A673 (cell line): ENCODE measurements around the gene FSTL5. TPM values are rescaled to one million over a fixed set of nuclear protein-coding genes. Genes with fewer than 3 reads are reported as not detected.
A peak's percentile ranks its signal among the peaks of the same experiment; 100 is the strongest.

ENCODE experiments used
- BruUV-seq: library from RNA; stranded (reverse); fragments of 400-500 nt; replicated peaks from 2 replicates; lab custom pipeline; 2021; lab: Mats Ljungman, UMichigan
- CTCF ChIA-PET: fragments of 300-600 bp; sonication (Branson Sonifier 250); formaldehyde crosslinking; loops from one replicate; lab custom pipeline; 2022; ENCODE audit warnings: antibody characterized with exemption; lab: Charles Lee
- POLR2A ChIA-PET: fragments of 300-600 bp; sonication (Branson Sonifier 250); formaldehyde crosslinking; loops from one replicate; lab custom pipeline; 2022; ENCODE audit warnings: antibody characterized with exemption; ENCODE audit not compliant: low non-redundant PET; lab: Charles Lee
- DNase-seq: peaks from one replicate; pipeline ENCODE4 v3.0.0-alpha.2; 2015; ENCODE audit warnings: low spot score
- H3K27ac ChIP-seq: fragments of 200-600 bp; sonication (generic); 2 replicates; pipeline ENCODE4 v1.5.1; 2016; ENCODE audit warnings: mixed run types, low read depth, mild to moderate bottlenecking, mixed read lengths, antibody characterized with exemption, low read length; ENCODE audit not compliant: poor library complexity, severe bottlenecking
- H3K27me3 ChIP-seq: fragments of 200-600 bp; sonication (generic); replicated peaks from 2 replicates; pipeline ENCODE4 v1.6.1; 2017; ENCODE audit warnings: mixed run types, low read depth, mild to moderate bottlenecking, mixed read lengths, antibody characterized with exemption, low read length; ENCODE audit not compliant: insufficient read depth, poor library complexity
- H3K36me3 ChIP-seq: fragments of 200-600 bp; sonication (generic); 2 replicates; pipeline ENCODE4 v1.6.1; 2016; ENCODE audit warnings: mixed run types, mild to moderate bottlenecking, mixed read lengths, antibody characterized with exemption, low read length; ENCODE audit not compliant: insufficient read depth, poor library complexity, severe bottlenecking
- H3K4me1 ChIP-seq: fragments of 200-600 bp; sonication (generic); 2 replicates; pipeline ENCODE4 v1.6.1; 2017; ENCODE audit warnings: mixed run types, mild to moderate bottlenecking, mixed read lengths, antibody characterized with exemption, low read length; ENCODE audit not compliant: insufficient read depth, poor library complexity, severe bottlenecking
- H3K4me3 ChIP-seq: fragments of 200-600 bp; sonication (generic); 2 replicates; pipeline ENCODE4 v1.5.1; 2016; ENCODE audit warnings: low read depth, mixed run types, mild to moderate bottlenecking, mixed read lengths, low read length; ENCODE audit not compliant: poor library complexity, severe bottlenecking
- H3K9me3 ChIP-seq: fragments of 200-600 bp; sonication (generic); 2 replicates; pipeline ENCODE4 v1.6.1; 2016; ENCODE audit warnings: mixed run types, low read depth, mild to moderate bottlenecking, mixed read lengths, antibody characterized with exemption, low read length; ENCODE audit not compliant: poor library complexity, severe bottlenecking
- CTCF ChIP-seq: fragments of 300-800, 200-600 bp; sonication (generic); conservative IDR thresholded peaks from 2 replicates; pipeline ENCODE4 v1.5.1; 2017; ENCODE audit warnings: low read depth, mild to moderate bottlenecking, antibody characterized with exemption, low read length, moderate library complexity, mixed read lengths
- EZH2 ChIP-seq: fragments of 200-600 bp; sonication (generic); IDR thresholded peaks from 2 replicates; pipeline ENCODE4 v1.6.1; 2017; ENCODE audit warnings: borderline replicate concordance, low read depth, mild to moderate bottlenecking, mixed read lengths, antibody characterized with exemption, low read length; ENCODE audit not compliant: poor library complexity, severe bottlenecking
- intact Hi-C: fragments of 100-400 bp; cut with micrococcal nuclease; formaldehyde crosslinking; loops from one replicate; pipeline ENCODE4 v1.10.0; 2022; ENCODE audit not compliant: unreplicated experiment
- total RNA-seq: library from RNA; stranded (reverse); gene quantifications from 2 replicates; pipeline ENCODE4 v1.2.3, GENCODE V29; 2021

The FSTL5 gene
- total RNA-seq, 1 experiment from 2014 or later: 0.15 TPM

GRCh38 chr4:161577579-161578301, 586.1 kb downstream of the FSTL5 start:
- H3K9me3 ChIP-seq: no peaks in the 10 kb centered on the region
- POLR2A ChIA-PET: no interaction called here
- CTCF ChIA-PET: no interaction called here
- intact Hi-C loops: loop anchor here (5.0 kb wide), 1 partner anchor 1800 kb away; no protein-coding TSS in a partner anchor
- H3K4me3 ChIP-seq: peak overlapping the region; percentile 21
- H3K27me3 ChIP-seq: no peaks in the 10 kb centered on the region
- BruUV-seq: TSS peak; percentile 92
- no peaks in the 10 kb centered on the region for H3K36me3 ChIP-seq
- H3K27ac ChIP-seq: peak overlapping the region; percentile 92
- peaks cover 37% of the 10 kb centered on the region for H3K4me1 ChIP-seq
- peak; percentile 95 for DNase-seq
- no peak for TF ChIP-seq CTCF
- no peak for TF ChIP-seq EZH2

- no peak for DNase-seq
- Histone ChIP-seq H3K9me3 (no peaks in the 10 kb centered on the region), H3K36me3 (no peaks in the 10 kb centered on the region), H3K27me3 (no peaks in the 10 kb centered on the region), H3K4me1 (peaks cover 22% of the 10 kb centered on the region), H3K4me3 (no peak overlapping the region), H3K27ac (no peak overlapping the region)
- ChIA-PET POLR2A (no interaction called here), CTCF (no interaction called here)
- intact Hi-C loops: no loop called here
- TF ChIP-seq CTCF (no peak), EZH2 (no peak)
- no TSS peak for BruUV-seq
These were observed 590.0 kb downstream of the FSTL5 start for GRCh38 chr4:161573836-161574235.

GRCh38 chr4:161564230-161564834, 599.5 kb downstream of the FSTL5 start:
- CTCF ChIA-PET: no interaction called here
- Histone ChIP-seq H3K9me3 (no peaks in the 10 kb centered on the region), H3K27me3 (no peaks in the 10 kb centered on the region), H3K27ac (no peak overlapping the region), H3K36me3 (no peaks in the 10 kb centered on the region), H3K4me3 (no peak overlapping the region), H3K4me1 (peaks cover 24% of the 10 kb centered on the region)
- intact Hi-C loops: loop anchor here (5.0 to 10.0 kb wide), 3 partner anchors 250 to 900 kb away; no protein-coding TSS in a partner anchor
- DNase-seq: peak; percentile 44
- BruUV-seq: no TSS peak
- TF ChIP-seq EZH2 (no peak), CTCF (peak; percentile 60; the same call in 1 of the 2 replicates)
- POLR2A ChIA-PET: no interaction called here
